Lung microvascular endothelial cell (primary cell): ENCODE data around the gene SIPA1L3. TPM values are rescaled to one million over a fixed set of nuclear protein-coding genes. Genes with fewer than 3 reads are reported as not detected.

Source experiments
- DNase-seq, 2 donors: peaks; one replicate each; pipeline versions ENCODE4 v3.0.0 to v3.0.0-alpha.2; 2010; ENCODE audit warnings: low read depth in 2 of 2
- total RNA-seq: library from RNA; depleted of rRNA; stranded (reverse); fragments of >200 nt; gene quantifications from 2 replicates; pipeline ENCODE4 v1.2.1, GENCODE V29; 2014

Gene SIPA1L3
- total RNA-seq, 1 donor from 2014 or later = 13.1 TPM

- no peak for DNase-seq
Observed at GRCh38 chr19:38101723-38102122, 194.7 kb downstream of the SIPA1L3 start.

- no peak for DNase-seq
Observed at GRCh38 chr19:38105574-38105973, 198.6 kb downstream of the SIPA1L3 start.

GRCh38 chr19:38107129-38107528 lies 200.1 kb downstream of the SIPA1L3 start:
- DNase-seq = no peak

- DNase-seq = no peak
Observed at GRCh38 chr19:38111898-38112297, 204.9 kb downstream of the SIPA1L3 start.

- DNase-seq = no peak
Observed at GRCh38 chr19:38114651-38115050, 207.6 kb downstream of the SIPA1L3 start.

GRCh38 chr19:38115271-38115802 lies 208.3 kb downstream of the SIPA1L3 start:
- DNase-seq = peak in 1 of 2 donors; percentile 33

GRCh38 chr19:38118176-38118575 lies 211.2 kb downstream of the SIPA1L3 start:
- no peak for DNase-seq

- no peak for DNase-seq
Observed at GRCh38 chr19:38120471-38121025, 213.5 kb downstream of the SIPA1L3 start.

GRCh38 chr19:38122402-38123093 lies 215.5 kb downstream of the SIPA1L3 start:
- DNase-seq = no peak

GRCh38 chr19:38125238-38125637 lies 218.2 kb downstream of the SIPA1L3 start:
- DNase-seq = no peak

GRCh38 chr19:38130399-38130798 lies 223.4 kb downstream of the SIPA1L3 start:
- no peak for DNase-seq

- DNase-seq = no peak
Observed at GRCh38 chr19:38132781-38133180, 225.8 kb downstream of the SIPA1L3 start.

GRCh38 chr19:38133319-38133718 lies 226.3 kb downstream of the SIPA1L3 start:
- DNase-seq = no peak

GRCh38 chr19:38134540-38135149 lies 227.6 kb downstream of the SIPA1L3 start:
- peak; percentile 55 to 64 for DNase-seq

- DNase-seq = no peak
Observed at GRCh38 chr19:38135150-38135998, 228.4 kb downstream of the SIPA1L3 start.

- DNase-seq = no peak
Observed at GRCh38 chr19:38139122-38139521, 232.1 kb downstream of the SIPA1L3 start.

GRCh38 chr19:38141108-38141507 lies 234.1 kb downstream of the SIPA1L3 start:
- no peak for DNase-seq

GRCh38 chr19:38142176-38143035 lies 235.4 kb downstream of the SIPA1L3 start:
- DNase-seq = peak; percentile 63

- no peak for DNase-seq
Observed at GRCh38 chr19:38143847-38144246, 236.8 kb downstream of the SIPA1L3 start.

GRCh38 chr19:38144667-38145066 lies 237.7 kb downstream of the SIPA1L3 start:
- no peak for DNase-seq

GRCh38 chr19:38145623-38146022 lies 238.6 kb downstream of the SIPA1L3 start:
- DNase-seq = peak in 1 of 2 donors; percentile 33
